MM.1S (cell line): ENCODE measurements around the gene JPT2.
"Not testable (repeated sequence)": the region's sequence is repeated elsewhere in the genome, so short reads cannot be mapped to it uniquely, and the experiment has no call there.

ENCODE experiments used
- DNase-seq: peaks from one replicate; pipeline ENCODE4 v3.0.0-alpha.2; 2015
- H2AFZ ChIP-seq: fragments of 300-600 bp; sonication (generic); 2 replicates; pipeline ENCODE4 v1.6.0; 2016; ENCODE audit warnings: antibody characterized with exemption, low read length
- H3F3A ChIP-seq: fragments of 300-600 bp; sonication (generic); 2 replicates; pipeline ENCODE4 v1.6.1; 2016; ENCODE audit warnings: mild to moderate bottlenecking, antibody characterized with exemption, low read length, moderate library complexity, mixed read lengths; ENCODE audit not compliant: insufficient read depth
- H3K27ac ChIP-seq: fragments of 300-600 bp; sonication (generic); 2 replicates; pipeline ENCODE4 v1.5.1; 2016; ENCODE audit warnings: mild to moderate bottlenecking, low read length
- H3K27me3 ChIP-seq: fragments of 300-600 bp; sonication (generic); replicated peaks from 2 replicates; pipeline ENCODE4 v1.6.0; 2016; ENCODE audit warnings: low read length; ENCODE audit not compliant: insufficient read depth
- H3K36me3 ChIP-seq: fragments of 300-600 bp; sonication (generic); replicated peaks from 2 replicates; pipeline ENCODE4 v1.6.1; 2016; ENCODE audit warnings: mild to moderate bottlenecking, low read length, mixed read lengths; ENCODE audit not compliant: insufficient read depth
- H3K4me1 ChIP-seq: fragments of 300-600 bp; sonication (generic); 2 replicates; pipeline ENCODE4 v1.6.1; 2016; ENCODE audit warnings: low read length, mixed read lengths
- H3K4me2 ChIP-seq: fragments of 300-600 bp; sonication (generic); 2 replicates; pipeline ENCODE4 v1.6.0; 2016; ENCODE audit warnings: low read depth, low read length
- H3K4me3 ChIP-seq: fragments of 300-600 bp; sonication (generic); 2 replicates; pipeline ENCODE4 v1.5.1; 2016; ENCODE audit warnings: low read length, mixed read lengths
- H3K79me2 ChIP-seq: fragments of 300-600 bp; sonication (generic); 2 replicates; pipeline ENCODE4 v1.6.1; 2016; ENCODE audit warnings: mixed run types, low read length, mixed read lengths
- H3K9ac ChIP-seq: fragments of 300-600 bp; sonication (generic); 2 replicates; pipeline ENCODE4 v1.6.1; 2016; ENCODE audit warnings: low read length, mixed read lengths
- H3K9me2 ChIP-seq: fragments of 300-600 bp; sonication (generic); replicated peaks from 2 replicates; pipeline ENCODE4 v1.6.1; 2016; ENCODE audit warnings: mild to moderate bottlenecking, low read length, mixed read lengths; ENCODE audit not compliant: insufficient read depth
- H3K9me3 ChIP-seq: fragments of 300-600 bp; sonication (generic); replicated peaks from 2 replicates; pipeline ENCODE4 v1.6.1; 2016; ENCODE audit warnings: mild to moderate bottlenecking, low read length, mixed read lengths; ENCODE audit not compliant: insufficient read depth
- H4K20me1 ChIP-seq: fragments of 300-600 bp; sonication (generic); 2 replicates; pipeline ENCODE4 v1.6.1; 2016; ENCODE audit warnings: mild to moderate bottlenecking, low read length, moderate library complexity, mixed read lengths; ENCODE audit not compliant: insufficient read depth
- CTCF ChIP-seq: fragments of 300-600 bp; sonication (generic); IDR thresholded peaks from 2 replicates; pipeline ENCODE4 v1.5.1; 2016; ENCODE audit warnings: antibody characterized with exemption, low read length, mixed read lengths
- EZH2 ChIP-seq: fragments of 300-600 bp; sonication (generic); optimal IDR thresholded peaks from 2 replicates; pipeline ENCODE3; 2017; ENCODE audit warnings: low read depth, mild to moderate bottlenecking, antibody characterized with exemption, low read length, mixed read lengths
- EZH2phosphoT487 ChIP-seq: fragments of 300-600 bp; sonication (generic); IDR thresholded peaks from 2 replicates; pipeline ENCODE4 v1.6.1; 2018; ENCODE audit warnings: antibody characterized with exemption, low read length

JPT2 gene

GRCh38 chr16:1715220-1715619, 37.1 kb downstream of the JPT2 start:
- no peaks in the 10 kb centered on the region for H3K9me2 ChIP-seq
- no peak for TF ChIP-seq CTCF
- TF ChIP-seq EZH2phosphoT487 = no peak
- TF ChIP-seq EZH2 = no peak
- 0 out of 2 replicates have a peak, but pooled peaks cover 3% of the 10 kb centered on the region for H4K20me1 ChIP-seq
- no peak overlapping the region for H3K27ac ChIP-seq
- H3F3A ChIP-seq = no peaks in the 10 kb centered on the region
- no peaks in the 10 kb centered on the region for H3K9me3 ChIP-seq
- no peaks in the 10 kb centered on the region for H3K27me3 ChIP-seq
- H3K4me3 ChIP-seq = no peak overlapping the region
- H2AFZ ChIP-seq = no peak overlapping the region
- H3K36me3 ChIP-seq = no peaks in the 10 kb centered on the region
- no peaks in the 10 kb centered on the region for H3K4me1 ChIP-seq
- no peak overlapping the region for H3K4me2 ChIP-seq
- H3K9ac ChIP-seq = no peak overlapping the region
- peaks cover 70% of the 10 kb centered on the region for H3K79me2 ChIP-seq
- DNase-seq = no peak

- H4K20me1 ChIP-seq, DNase-seq, H3K27ac ChIP-seq, H2AFZ ChIP-seq, H3K36me3 ChIP-seq, H3F3A ChIP-seq, H3K9ac ChIP-seq, H3K9me2 ChIP-seq, H3K4me1 ChIP-seq, H3K9me3 ChIP-seq, H3K4me2 ChIP-seq, H3K27me3 ChIP-seq, H3K4me3 ChIP-seq: not testable (repeated sequence)
- peaks cover 51% of the 10 kb centered on the region for H3K79me2 ChIP-seq
These were observed 40.2 kb downstream of the JPT2 start for GRCh38 chr16:1718236-1718635.

GRCh38 chr16:1719559-1720229, 41.6 kb downstream of the JPT2 start:
- not testable (repeated sequence) for H3K4me1 ChIP-seq, H3K9ac ChIP-seq, DNase-seq, H3K4me2 ChIP-seq, H3K9me3 ChIP-seq, H3K27ac ChIP-seq, H3F3A ChIP-seq, H3K27me3 ChIP-seq, H4K20me1 ChIP-seq, H2AFZ ChIP-seq, H3K9me2 ChIP-seq, H3K4me3 ChIP-seq, H3K36me3 ChIP-seq
- H3K79me2 ChIP-seq = peaks cover 51% of the 10 kb centered on the region

- H2AFZ ChIP-seq = no peak overlapping the region
- H3K27me3 ChIP-seq = no peaks in the 10 kb centered on the region
- peaks cover 3% of the 10 kb centered on the region; the same call in 1 of the 2 replicates for H3F3A ChIP-seq
- H3K79me2 ChIP-seq = peaks cover 40% of the 10 kb centered on the region
- TF ChIP-seq EZH2phosphoT487 (no peak), CTCF (no peak), EZH2 (no peak)
- H3K4me3 ChIP-seq = no peak overlapping the region
- no peak overlapping the region for H3K4me2 ChIP-seq
- no peaks in the 10 kb centered on the region for H4K20me1 ChIP-seq
- H3K27ac ChIP-seq = no peak overlapping the region
- DNase-seq = no peak
- H3K9me2 ChIP-seq = no peaks in the 10 kb centered on the region
- H3K4me1 ChIP-seq = peaks cover 6% of the 10 kb centered on the region; the same call in 1 of the 2 replicates
- H3K9me3 ChIP-seq = no peaks in the 10 kb centered on the region
- H3K36me3 ChIP-seq = no peaks in the 10 kb centered on the region
- H3K9ac ChIP-seq = no peak overlapping the region
These were observed 43.3 kb downstream of the JPT2 start for GRCh38 chr16:1721372-1721771.
